H9 (cell line): ENCODE measurements around the gene RABEP1. TPM values are rescaled to one million over a fixed set of nuclear protein-coding genes. Genes with fewer than 3 reads are reported as not detected.
A peak's percentile ranks its signal among the peaks of the same experiment; 100 is the strongest.

ENCODE experiments used
- DNase-seq: peaks from one replicate; pipeline ENCODE4 v3.0.0-alpha.2; 2017
- H2AFZ ChIP-seq: one replicate; pipeline ENCODE4 v1.6.1; 2013; ENCODE audit warnings: mild to moderate bottlenecking, low read length, control low read depth, moderate library complexity
- H2AK5ac ChIP-seq: 2 replicates; pipeline ENCODE4 v1.6.1; 2013; ENCODE audit warnings: low read length, control low read depth, mixed read lengths; ENCODE audit not compliant: insufficient read length
- H2BK120ac ChIP-seq: one replicate; pipeline ENCODE4 v1.6.1; 2013; ENCODE audit warnings: low read depth, mild to moderate bottlenecking, low read length, control low read depth, inconsistent platforms; ENCODE audit not compliant: poor library complexity, severe bottlenecking
- H2BK12ac ChIP-seq: 2 replicates; pipeline ENCODE4 v1.6.1; 2013; ENCODE audit warnings: low read length, control low read depth, mixed read lengths, low read depth; ENCODE audit not compliant: insufficient read length
- H2BK15ac ChIP-seq: 2 replicates; pipeline ENCODE4 v1.6.1; 2013; ENCODE audit warnings: low read depth, low read length, control low read depth
- H2BK20ac ChIP-seq: one replicate; pipeline ENCODE4 v1.6.1; 2013; ENCODE audit warnings: low read depth, mild to moderate bottlenecking, low read length, control low read depth, inconsistent platforms; ENCODE audit not compliant: poor library complexity, severe bottlenecking
- H2BK5ac ChIP-seq: 2 replicates; pipeline ENCODE4 v1.6.1; 2013; ENCODE audit warnings: low read length, control low read depth, mixed read lengths; ENCODE audit not compliant: insufficient read length
- H3K14ac ChIP-seq: 2 replicates; pipeline ENCODE4 v1.6.1; 2013; ENCODE audit warnings: low read length, control low read depth; ENCODE audit not compliant: insufficient read depth
- H3K18ac ChIP-seq: 2 replicates; pipeline ENCODE4 v1.6.1; 2013; ENCODE audit warnings: low read depth, mild to moderate bottlenecking, mixed read lengths, low read length, control low read depth; ENCODE audit not compliant: insufficient read length
- H3K23ac ChIP-seq: 2 replicates; pipeline ENCODE4 v1.6.1; 2013; ENCODE audit warnings: low read length, control low read depth, mixed read lengths, low read depth; ENCODE audit not compliant: insufficient read length
- H3K23me2 ChIP-seq: 2 replicates; pipeline ENCODE4 v1.6.1; 2013; ENCODE audit warnings: low read depth, mild to moderate bottlenecking, mixed read lengths, low read length, control low read depth; ENCODE audit not compliant: insufficient read length, poor library complexity, severe bottlenecking
- H3K27ac ChIP-seq: 2 replicates; pipeline ENCODE4 v1.5.1; 2013; ENCODE audit warnings: low read length, control low read depth, mixed read lengths, low read depth; ENCODE audit not compliant: insufficient read length
- H3K27me3 ChIP-seq: 2 replicates; pipeline ENCODE4 v1.6.1; 2013; ENCODE audit warnings: low read length, control low read depth, inconsistent platforms; ENCODE audit not compliant: insufficient read depth
- H3K4ac ChIP-seq: 2 replicates; pipeline ENCODE4 v1.6.1; 2013; ENCODE audit warnings: low read depth, mild to moderate bottlenecking, control low read depth, inconsistent platforms, low read length, moderate library complexity
- H3K4me1 ChIP-seq: 2 replicates; pipeline ENCODE4 v1.6.1; 2013; ENCODE audit warnings: low read length, control low read depth, inconsistent platforms; ENCODE audit not compliant: insufficient read depth
- H3K4me2 ChIP-seq: 2 replicates; pipeline ENCODE4 v1.6.1; 2013; ENCODE audit warnings: low read length, control low read depth, mixed read lengths; ENCODE audit not compliant: insufficient read length, insufficient read depth
- H3K56ac ChIP-seq: 2 replicates; pipeline ENCODE4 v1.6.1; 2013; ENCODE audit warnings: low read depth, mild to moderate bottlenecking, mixed read lengths, low read length, control low read depth; ENCODE audit not compliant: insufficient read length
- H3K79me1 ChIP-seq: 2 replicates; pipeline ENCODE4 v1.6.1; 2013; ENCODE audit warnings: low read depth, mild to moderate bottlenecking, moderate library complexity, low read length, control low read depth, inconsistent platforms; ENCODE audit not compliant: insufficient read depth, poor library complexity, severe bottlenecking
- H3K79me2 ChIP-seq: 2 replicates; pipeline ENCODE4 v1.6.1; 2013; ENCODE audit warnings: low read length, control low read depth, inconsistent platforms; ENCODE audit not compliant: insufficient read depth
- H3K9ac ChIP-seq: 2 replicates; pipeline ENCODE4 v1.6.1; 2013; ENCODE audit warnings: low read length, control low read depth, mixed read lengths; ENCODE audit not compliant: insufficient read length; ENCODE audit errors: extremely low read depth
- H3K9me3 ChIP-seq: one replicate; pipeline ENCODE4 v1.6.1; 2013; ENCODE audit warnings: low read depth, low read length, inconsistent platforms; ENCODE audit not compliant: control insufficient read depth
- H3T11ph ChIP-seq: one replicate; pipeline ENCODE4 v1.6.1; 2013; ENCODE audit warnings: mild to moderate bottlenecking, low read length, control low read depth, inconsistent platforms
- H4K20me1 ChIP-seq: one replicate; pipeline ENCODE4 v1.6.1; 2013; ENCODE audit not compliant: control insufficient read depth, insufficient read length, insufficient read depth
- H4K5ac ChIP-seq: 2 replicates; pipeline ENCODE4 v1.6.1; 2013; ENCODE audit warnings: low read depth, mild to moderate bottlenecking, mixed read lengths, low read length, control low read depth; ENCODE audit not compliant: insufficient read length
- H4K8ac ChIP-seq: replicated peaks from 2 replicates; pipeline ENCODE4 v1.6.1; 2013; ENCODE audit warnings: low read length, control low read depth, mixed read lengths, low read depth; ENCODE audit not compliant: insufficient read length
- H4K91ac ChIP-seq: 2 replicates; pipeline ENCODE4 v1.6.1; 2013; ENCODE audit warnings: low read depth, mild to moderate bottlenecking, moderate library complexity, mixed read lengths, low read length, control low read depth; ENCODE audit not compliant: insufficient read length
- H3K27ac Mint-ChIP-seq, 3 experiments: 2 replicates in 2 of 3; 3 replicates in 1 of 3; pipeline ENCODE4 v1.8.0; 2020 to 2021; ENCODE audit warnings: mixed read lengths in 3 of 3, mild to moderate bottlenecking in 1 of 3, moderate library complexity in 1 of 3
- H3K27me3 Mint-ChIP-seq: 2 replicates; pipeline ENCODE4 v1.8.0; 2021; ENCODE audit warnings: low read depth, mild to moderate bottlenecking, moderate library complexity, mixed read lengths
- H3K36me3 Mint-ChIP-seq, 3 experiments: 2 replicates in 2 of 3; 3 replicates in 1 of 3; pipeline ENCODE4 v1.8.0; 2020 to 2021; ENCODE audit warnings: low read depth in 3 of 3, mixed read lengths in 3 of 3; ENCODE audit not compliant: insufficient read depth in 1 of 3
- H3K4me1 Mint-ChIP-seq, 2 experiments: 2 replicates each; pipeline ENCODE4 v1.8.0; 2020; ENCODE audit warnings: mixed read lengths in 2 of 2
- H3K4me3 Mint-ChIP-seq, 2 experiments: 2 replicates in 1 of 2; 3 replicates in 1 of 2; pipeline ENCODE4 v1.8.0; 2020 to 2021; ENCODE audit warnings: mild to moderate bottlenecking in 2 of 2, mixed read lengths in 2 of 2, moderate library complexity in 1 of 2
- H3K9me3 Mint-ChIP-seq, 2 experiments: 2 replicates in 1 of 2; 3 replicates in 1 of 2; pipeline ENCODE4 v1.8.0; 2020; ENCODE audit warnings: mild to moderate bottlenecking in 2 of 2, mixed read lengths in 2 of 2, moderate library complexity in 1 of 2
- WGBS: extraction: QIAGEN DNeasy Blood & Tissue Kit; methylation state at CpG from one replicate; pipeline ENCODE4 v1.1.7; 2013; ENCODE audit warnings: missing lambda C conversion rate, low lambda C conversion rate, mixed read lengths; ENCODE audit not compliant: insufficient read length; ENCODE audit errors: extremely low coverage; 5-methylcytosine and 5-hydroxymethylcytosine counted together
- total RNA-seq: library from RNA; stranded (reverse); gene quantifications from 2 replicates; pipeline ENCODE4 v1.2.1, GENCODE V29; 2021
- TF ChIP-seq, protein P1 (sequence below): fragments of 200-600 bp; sonication (generic); conservative IDR thresholded peaks from 3 replicates; pipeline ENCODE4 v1.8.0; 2021; ENCODE audit warnings: antibody characterized with exemption, mild to moderate bottlenecking

Gene RABEP1
- total RNA-seq, 1 experiment from 2014 or later = 46.9 TPM

- H3K27me3 ChIP-seq = no peaks in the 10 kb centered on the region
- no peak within 1 kb of the TSS for H2BK20ac ChIP-seq
- no peak within 1 kb of the TSS for H3K4ac ChIP-seq
- H3K79me1 ChIP-seq = peaks cover 6% of the 10 kb centered on the region
- H4K8ac ChIP-seq = no peak within 1 kb of the TSS
- peaks cover 20% of the 10 kb centered on the region; the same call in 1 of the 2 replicates for H3K79me2 ChIP-seq
- Mint-ChIP-seq H3K36me3 (peaks cover 21 to 57% (median 42%) of the 10 kb centered on the region in 3 experiments; a peak in 6 of 7 replicates), H3K9me3 (no peaks in the 10 kb centered on the region), H3K4me1 (peaks cover 9 to 19% of the 10 kb centered on the region in 2 experiments), H3K27me3 (no peaks in the 10 kb centered on the region), H3K27ac (peak within 1 kb of the TSS; percentile 98 to 99 (median 99)), H3K4me3 (peak within 1 kb of the TSS; percentile 98 to 100)
- H3K9me3 ChIP-seq = no peaks in the 10 kb centered on the region
- no peak within 1 kb of the TSS for H2BK12ac ChIP-seq
- H2BK5ac ChIP-seq = peak within 1 kb of the TSS; percentile 8
- WGBS = no CpG with 5 or more reads among the region's 49 CpGs
- no peak within 1 kb of the TSS for H2BK15ac ChIP-seq
- H3K4me2 ChIP-seq = peak within 1 kb of the TSS; percentile 98
- peak within 1 kb of the TSS; percentile 94 for H3K14ac ChIP-seq
- peaks cover 8% of the 10 kb centered on the region for H3K23me2 ChIP-seq
- DNase-seq = peak; percentile 100
- H2AK5ac ChIP-seq = no peak within 1 kb of the TSS
- no peak within 1 kb of the TSS for H2BK120ac ChIP-seq
- TF ChIP-seq, protein P1, sequence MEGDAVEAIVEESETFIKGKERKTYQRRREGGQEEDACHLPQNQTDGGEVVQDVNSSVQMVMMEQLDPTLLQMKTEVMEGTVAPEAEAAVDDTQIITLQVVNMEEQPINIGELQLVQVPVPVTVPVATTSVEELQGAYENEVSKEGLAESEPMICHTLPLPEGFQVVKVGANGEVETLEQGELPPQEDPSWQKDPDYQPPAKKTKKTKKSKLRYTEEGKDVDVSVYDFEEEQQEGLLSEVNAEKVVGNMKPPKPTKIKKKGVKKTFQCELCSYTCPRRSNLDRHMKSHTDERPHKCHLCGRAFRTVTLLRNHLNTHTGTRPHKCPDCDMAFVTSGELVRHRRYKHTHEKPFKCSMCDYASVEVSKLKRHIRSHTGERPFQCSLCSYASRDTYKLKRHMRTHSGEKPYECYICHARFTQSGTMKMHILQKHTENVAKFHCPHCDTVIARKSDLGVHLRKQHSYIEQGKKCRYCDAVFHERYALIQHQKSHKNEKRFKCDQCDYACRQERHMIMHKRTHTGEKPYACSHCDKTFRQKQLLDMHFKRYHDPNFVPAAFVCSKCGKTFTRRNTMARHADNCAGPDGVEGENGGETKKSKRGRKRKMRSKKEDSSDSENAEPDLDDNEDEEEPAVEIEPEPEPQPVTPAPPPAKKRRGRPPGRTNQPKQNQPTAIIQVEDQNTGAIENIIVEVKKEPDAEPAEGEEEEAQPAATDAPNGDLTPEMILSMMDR = no peak
- peak within 1 kb of the TSS; percentile 47 for H4K5ac ChIP-seq
- H3K23ac ChIP-seq = no peak within 1 kb of the TSS
- H3K4me1 ChIP-seq = no peaks in the 10 kb centered on the region
- peak within 1 kb of the TSS; percentile 42 for H3K56ac ChIP-seq
- H4K91ac ChIP-seq = no peak within 1 kb of the TSS
- H3K18ac ChIP-seq = peak within 1 kb of the TSS; percentile 91
- peak within 1 kb of the TSS; percentile 63 for H2AFZ ChIP-seq
- no peak within 1 kb of the TSS for H3T11ph ChIP-seq
- no peaks in the 10 kb centered on the region for H4K20me1 ChIP-seq
- H3K9ac ChIP-seq = peak within 1 kb of the TSS; percentile 96
- H3K27ac ChIP-seq = peak within 1 kb of the TSS; percentile 26
These were observed 137.4 kb downstream of the RABEP1 start, which contains the start of gene NUP88 for GRCh38 chr17:5419356-5419958. TSS of gene NUP88 (minus strand) at chr17:5419662. CDS start at chr17:5419650, 12 bp downstream.
